ENCODE measurements around the gene RPL36. TPM values are rescaled to one million over a fixed set of nuclear protein-coding genes. Genes with fewer than 3 reads are reported as not detected.

RPL36 gene
- total and polyA plus RNA-seq, 2 experiments from 2014 or later, result 895 to 3,204 TPM

DNA sequence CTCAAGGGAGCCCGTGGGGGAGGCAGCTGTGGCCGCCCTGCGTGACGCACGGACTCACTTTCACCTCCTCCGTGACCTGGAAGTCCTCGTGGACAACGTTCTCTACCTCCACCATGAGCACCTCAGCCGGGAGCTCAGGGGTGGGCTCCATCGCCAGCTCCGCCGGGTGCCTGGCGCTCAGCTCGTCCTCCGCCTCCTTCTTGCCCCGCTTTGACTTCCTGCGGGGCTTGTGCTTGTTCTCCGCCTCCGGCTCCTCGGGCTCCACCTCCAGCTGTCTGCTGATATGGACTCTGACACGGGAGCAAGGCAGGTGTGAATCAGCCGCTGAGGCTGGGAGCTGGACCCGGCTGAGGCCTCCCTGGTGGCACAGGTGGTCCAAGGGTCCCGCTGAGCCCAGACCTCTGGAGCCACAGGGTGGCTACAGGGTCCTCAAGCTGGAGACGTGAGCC, 21.6 kb downstream of the RPL36 start:
- Histone ChIP-seq H3K27ac (ENCODE audit: low read depth) (no peak overlapping the region), H4K20me1 (replicated peaks; ENCODE audit: insufficient read depth) (peaks cover 11% of the 10 kb centered on the region), H3F3A (replicated peaks; ENCODE audit: low read depth) (peaks cover 2% of the 10 kb centered on the region; the same call in 1 of the 2 replicates), H2AFZ (no peak overlapping the region), H3K4me3 (no peak overlapping the region), H3K9me2 (ENCODE audit: insufficient read depth) (no peaks in the 10 kb centered on the region), H3K4me1 (ENCODE audit: insufficient read depth) (no peaks in the 10 kb centered on the region), H3K27me3 (ENCODE audit: insufficient read depth) (no peaks in the 10 kb centered on the region), H3K36me3 (ENCODE audit: insufficient read depth) (peaks cover 14% of the 10 kb centered on the region), H3K79me2 (replicated peaks; ENCODE audit: insufficient read depth) (peaks cover 26% of the 10 kb centered on the region), H3K4me2 (no peak overlapping the region)
- Mint-ChIP-seq H3K27ac (no peak overlapping the region), H3K27me3 (ENCODE audit: insufficient read depth, low read depth, poor library complexity) (peaks cover 5% of the 10 kb centered on the region), H3K36me3 (ENCODE audit: low read depth) (peaks cover 76% of the 10 kb centered on the region), H3K4me3 (no peak overlapping the region), H3K9me3 (no peaks in the 10 kb centered on the region), H3K4me1 (no peaks in the 10 kb centered on the region)
- ATAC-seq (no peak), DNase-seq (ENCODE audit: low spot score) (no peak)
- TF ChIP-seq CREB1 (CRISPR knock-in tag; IDR thresholded peaks at IDR 0.05; ENCODE audit: low read depth), result no peak
- no peak for TF ChIP-seq POLR2AphosphoS5 (IDR thresholded peaks at IDR 0.05; ENCODE audit: low read depth)
- no peak for TF ChIP-seq EZH2phosphoT487 (IDR thresholded peaks at IDR 0.05; ENCODE audit: unreplicated experiment)
- TF ChIP-seq, protein P1, sequence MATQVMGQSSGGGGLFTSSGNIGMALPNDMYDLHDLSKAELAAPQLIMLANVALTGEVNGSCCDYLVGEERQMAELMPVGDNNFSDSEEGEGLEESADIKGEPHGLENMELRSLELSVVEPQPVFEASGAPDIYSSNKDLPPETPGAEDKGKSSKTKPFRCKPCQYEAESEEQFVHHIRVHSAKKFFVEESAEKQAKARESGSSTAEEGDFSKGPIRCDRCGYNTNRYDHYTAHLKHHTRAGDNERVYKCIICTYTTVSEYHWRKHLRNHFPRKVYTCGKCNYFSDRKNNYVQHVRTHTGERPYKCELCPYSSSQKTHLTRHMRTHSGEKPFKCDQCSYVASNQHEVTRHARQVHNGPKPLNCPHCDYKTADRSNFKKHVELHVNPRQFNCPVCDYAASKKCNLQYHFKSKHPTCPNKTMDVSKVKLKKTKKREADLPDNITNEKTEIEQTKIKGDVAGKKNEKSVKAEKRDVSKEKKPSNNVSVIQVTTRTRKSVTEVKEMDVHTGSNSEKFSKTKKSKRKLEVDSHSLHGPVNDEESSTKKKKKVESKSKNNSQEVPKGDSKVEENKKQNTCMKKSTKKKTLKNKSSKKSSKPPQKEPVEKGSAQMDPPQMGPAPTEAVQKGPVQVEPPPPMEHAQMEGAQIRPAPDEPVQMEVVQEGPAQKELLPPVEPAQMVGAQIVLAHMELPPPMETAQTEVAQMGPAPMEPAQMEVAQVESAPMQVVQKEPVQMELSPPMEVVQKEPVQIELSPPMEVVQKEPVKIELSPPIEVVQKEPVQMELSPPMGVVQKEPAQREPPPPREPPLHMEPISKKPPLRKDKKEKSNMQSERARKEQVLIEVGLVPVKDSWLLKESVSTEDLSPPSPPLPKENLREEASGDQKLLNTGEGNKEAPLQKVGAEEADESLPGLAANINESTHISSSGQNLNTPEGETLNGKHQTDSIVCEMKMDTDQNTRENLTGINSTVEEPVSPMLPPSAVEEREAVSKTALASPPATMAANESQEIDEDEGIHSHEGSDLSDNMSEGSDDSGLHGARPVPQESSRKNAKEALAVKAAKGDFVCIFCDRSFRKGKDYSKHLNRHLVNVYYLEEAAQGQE (IDR thresholded peaks at IDR 0.05; ENCODE audit: unreplicated experiment), result no peak
- TF ChIP-seq, protein P2, sequence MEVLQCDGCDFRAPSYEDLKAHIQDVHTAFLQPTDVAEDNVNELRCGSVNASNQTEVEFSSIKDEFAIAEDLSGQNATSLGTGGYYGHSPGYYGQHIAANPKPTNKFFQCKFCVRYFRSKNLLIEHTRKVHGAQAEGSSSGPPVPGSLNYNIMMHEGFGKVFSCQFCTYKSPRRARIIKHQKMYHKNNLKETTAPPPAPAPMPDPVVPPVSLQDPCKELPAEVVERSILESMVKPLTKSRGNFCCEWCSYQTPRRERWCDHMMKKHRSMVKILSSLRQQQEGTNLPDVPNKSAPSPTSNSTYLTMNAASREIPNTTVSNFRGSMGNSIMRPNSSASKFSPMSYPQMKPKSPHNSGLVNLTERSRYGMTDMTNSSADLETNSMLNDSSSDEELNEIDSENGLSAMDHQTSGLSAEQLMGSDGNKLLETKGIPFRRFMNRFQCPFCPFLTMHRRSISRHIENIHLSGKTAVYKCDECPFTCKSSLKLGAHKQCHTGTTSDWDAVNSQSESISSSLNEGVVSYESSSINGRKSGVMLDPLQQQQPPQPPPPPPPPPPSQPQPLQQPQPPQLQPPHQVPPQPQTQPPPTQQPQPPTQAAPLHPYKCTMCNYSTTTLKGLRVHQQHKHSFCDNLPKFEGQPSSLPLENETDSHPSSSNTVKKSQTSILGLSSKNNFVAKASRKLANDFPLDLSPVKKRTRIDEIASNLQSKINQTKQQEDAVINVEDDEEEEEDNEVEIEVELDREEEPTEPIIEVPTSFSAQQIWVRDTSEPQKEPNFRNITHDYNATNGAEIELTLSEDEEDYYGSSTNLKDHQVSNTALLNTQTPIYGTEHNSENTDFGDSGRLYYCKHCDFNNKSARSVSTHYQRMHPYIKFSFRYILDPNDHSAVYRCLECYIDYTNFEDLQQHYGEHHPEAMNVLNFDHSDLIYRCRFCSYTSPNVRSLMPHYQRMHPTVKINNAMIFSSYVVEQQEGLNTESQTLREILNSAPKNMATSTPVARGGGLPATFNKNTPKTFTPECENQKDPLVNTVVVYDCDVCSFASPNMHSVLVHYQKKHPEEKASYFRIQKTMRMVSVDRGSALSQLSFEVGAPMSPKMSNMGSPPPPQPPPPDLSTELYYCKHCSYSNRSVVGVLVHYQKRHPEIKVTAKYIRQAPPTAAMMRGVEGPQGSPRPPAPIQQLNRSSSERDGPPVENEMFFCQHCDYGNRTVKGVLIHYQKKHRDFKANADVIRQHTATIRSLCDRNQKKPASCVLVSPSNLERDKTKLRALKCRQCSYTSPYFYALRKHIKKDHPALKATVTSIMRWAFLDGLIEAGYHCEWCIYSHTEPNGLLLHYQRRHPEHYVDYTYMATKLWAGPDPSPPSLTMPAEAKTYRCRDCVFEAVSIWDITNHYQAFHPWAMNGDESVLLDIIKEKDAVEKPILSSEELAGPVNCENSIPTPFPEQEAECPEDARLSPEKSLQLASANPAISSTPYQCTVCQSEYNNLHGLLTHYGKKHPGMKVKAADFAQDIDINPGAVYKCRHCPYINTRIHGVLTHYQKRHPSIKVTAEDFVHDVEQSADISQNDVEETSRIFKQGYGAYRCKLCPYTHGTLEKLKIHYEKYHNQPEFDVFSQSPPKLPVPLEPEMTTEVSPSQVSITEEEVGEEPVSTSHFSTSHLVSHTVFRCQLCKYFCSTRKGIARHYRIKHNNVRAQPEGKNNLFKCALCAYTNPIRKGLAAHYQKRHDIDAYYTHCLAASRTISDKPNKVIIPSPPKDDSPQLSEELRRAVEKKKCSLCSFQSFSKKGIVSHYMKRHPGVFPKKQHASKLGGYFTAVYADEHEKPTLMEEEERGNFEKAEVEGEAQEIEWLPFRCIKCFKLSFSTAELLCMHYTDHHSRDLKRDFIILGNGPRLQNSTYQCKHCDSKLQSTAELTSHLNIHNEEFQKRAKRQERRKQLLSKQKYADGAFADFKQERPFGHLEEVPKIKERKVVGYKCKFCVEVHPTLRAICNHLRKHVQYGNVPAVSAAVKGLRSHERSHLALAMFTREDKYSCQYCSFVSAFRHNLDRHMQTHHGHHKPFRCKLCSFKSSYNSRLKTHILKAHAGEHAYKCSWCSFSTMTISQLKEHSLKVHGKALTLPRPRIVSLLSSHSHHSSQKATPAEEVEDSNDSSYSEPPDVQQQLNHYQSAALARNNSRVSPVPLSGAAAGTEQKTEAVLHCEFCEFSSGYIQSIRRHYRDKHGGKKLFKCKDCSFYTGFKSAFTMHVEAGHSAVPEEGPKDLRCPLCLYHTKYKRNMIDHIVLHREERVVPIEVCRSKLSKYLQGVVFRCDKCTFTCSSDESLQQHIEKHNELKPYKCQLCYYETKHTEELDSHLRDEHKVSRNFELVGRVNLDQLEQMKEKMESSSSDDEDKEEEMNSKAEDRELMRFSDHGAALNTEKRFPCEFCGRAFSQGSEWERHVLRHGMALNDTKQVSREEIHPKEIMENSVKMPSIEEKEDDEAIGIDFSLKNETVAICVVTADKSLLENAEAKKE (CRISPR knock-in tag; IDR thresholded peaks at IDR 0.05), result no peak
- TF ChIP-seq ZNF331 (CRISPR knock-in tag; IDR thresholded peaks at IDR 0.05; ENCODE audit: low read depth), result no peak
- TF ChIP-seq, protein P3, sequence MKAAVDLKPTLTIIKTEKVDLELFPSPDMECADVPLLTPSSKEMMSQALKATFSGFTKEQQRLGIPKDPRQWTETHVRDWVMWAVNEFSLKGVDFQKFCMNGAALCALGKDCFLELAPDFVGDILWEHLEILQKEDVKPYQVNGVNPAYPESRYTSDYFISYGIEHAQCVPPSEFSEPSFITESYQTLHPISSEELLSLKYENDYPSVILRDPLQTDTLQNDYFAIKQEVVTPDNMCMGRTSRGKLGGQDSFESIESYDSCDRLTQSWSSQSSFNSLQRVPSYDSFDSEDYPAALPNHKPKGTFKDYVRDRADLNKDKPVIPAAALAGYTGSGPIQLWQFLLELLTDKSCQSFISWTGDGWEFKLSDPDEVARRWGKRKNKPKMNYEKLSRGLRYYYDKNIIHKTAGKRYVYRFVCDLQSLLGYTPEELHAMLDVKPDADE (IDR thresholded peaks at IDR 0.05), result no peak
